ENCODE measurements around the gene LRRC59.

The LRRC59 gene

GRCh38 chr17:50361561-50362480 is 35.5 kb downstream of the LRRC59 start:
- Histone ChIP-seq H3K4me1 (ENCODE audit: low read length) (peaks cover 3% of the 10 kb centered on the region; the same call in 1 of the 2 replicates), H3K9ac (ENCODE audit: low read length) (no peak overlapping the region), H3K79me2 (ENCODE audit: low read length) (no peaks in the 10 kb centered on the region), H3K4me3 (ENCODE audit: low read length) (no peak overlapping the region), H3K4me2 (ENCODE audit: low read length) (no peak overlapping the region), H3K9me3 (ENCODE audit: insufficient read depth, low read length) (no peaks in the 10 kb centered on the region), H3K36me3 (replicated peaks; ENCODE audit: low read depth, low read length) (peaks cover 24% of the 10 kb centered on the region), H3K27me3 (ENCODE audit: low read depth, low read length) (no peaks in the 10 kb centered on the region), H3K27ac (ENCODE audit: low read length) (no peak overlapping the region), H4K20me1 (ENCODE audit: insufficient read depth, low read length) (no peaks in the 10 kb centered on the region; the same call in 1 of the 2 replicates), H2AFZ (ENCODE audit: low read depth, low read length) (no peak overlapping the region)
- TF ChIP-seq CTCF (IDR thresholded peaks at IDR 0.05; ENCODE audit: low read depth, low read length): peak; percentile 73
- no peak for TF ChIP-seq EZH2phosphoT487 (IDR thresholded peaks at IDR 0.05; ENCODE audit: low read depth)

GRCh38 chr17:50360486-50361115 is 36.7 kb downstream of the LRRC59 start:
- Histone ChIP-seq H3K4me2 (ENCODE audit: low read length) (no peak overlapping the region), H3K4me1 (ENCODE audit: low read length) (peaks cover 3% of the 10 kb centered on the region; the same call in 1 of the 2 replicates), H3K4me3 (ENCODE audit: low read length) (no peak overlapping the region), H3K27ac (ENCODE audit: low read length) (no peak overlapping the region), H2AFZ (ENCODE audit: low read depth, low read length) (no peak overlapping the region), H3K79me2 (ENCODE audit: low read length) (no peaks in the 10 kb centered on the region), H3K9ac (ENCODE audit: low read length) (no peak overlapping the region), H3K9me3 (ENCODE audit: insufficient read depth, low read length) (no peaks in the 10 kb centered on the region), H3K27me3 (ENCODE audit: low read depth, low read length) (no peaks in the 10 kb centered on the region), H3K36me3 (replicated peaks; ENCODE audit: low read depth, low read length) (peaks cover 26% of the 10 kb centered on the region), H4K20me1 (ENCODE audit: insufficient read depth, low read length) (no peaks in the 10 kb centered on the region; the same call in 1 of the 2 replicates)
- TF ChIP-seq EZH2phosphoT487 (IDR thresholded peaks at IDR 0.05; ENCODE audit: low read depth) (no peak), CTCF (IDR thresholded peaks at IDR 0.05; ENCODE audit: low read depth, low read length) (no peak)

- Histone ChIP-seq H3K27me3 (ENCODE audit: low read depth, low read length) (no peaks in the 10 kb centered on the region), H3K79me2 (ENCODE audit: low read length) (no peaks in the 10 kb centered on the region), H3K4me1 (ENCODE audit: low read length) (peaks cover 3% of the 10 kb centered on the region; the same call in 1 of the 2 replicates), H3K4me2 (ENCODE audit: low read length) (no peak overlapping the region), H3K9ac (ENCODE audit: low read length) (no peak overlapping the region), H2AFZ (ENCODE audit: low read depth, low read length) (no peak overlapping the region), H3K36me3 (replicated peaks; ENCODE audit: low read depth, low read length) (peaks cover 25% of the 10 kb centered on the region), H3K27ac (ENCODE audit: low read length) (no peak overlapping the region), H4K20me1 (ENCODE audit: insufficient read depth, low read length) (no peaks in the 10 kb centered on the region; the same call in 1 of the 2 replicates), H3K9me3 (ENCODE audit: insufficient read depth, low read length) (no peaks in the 10 kb centered on the region), H3K4me3 (ENCODE audit: low read length) (no peak overlapping the region)
- no peak for TF ChIP-seq EZH2phosphoT487 (IDR thresholded peaks at IDR 0.05; ENCODE audit: low read depth)
- no peak for TF ChIP-seq CTCF (IDR thresholded peaks at IDR 0.05; ENCODE audit: low read depth, low read length)
Measured at GRCh38 chr17:50359998-50360461, 37.3 kb downstream of the LRRC59 start.

Measured in OCI-LY3 (cell line).